ENCODE results near the gene WDR83.

Gene WDR83

DNA sequence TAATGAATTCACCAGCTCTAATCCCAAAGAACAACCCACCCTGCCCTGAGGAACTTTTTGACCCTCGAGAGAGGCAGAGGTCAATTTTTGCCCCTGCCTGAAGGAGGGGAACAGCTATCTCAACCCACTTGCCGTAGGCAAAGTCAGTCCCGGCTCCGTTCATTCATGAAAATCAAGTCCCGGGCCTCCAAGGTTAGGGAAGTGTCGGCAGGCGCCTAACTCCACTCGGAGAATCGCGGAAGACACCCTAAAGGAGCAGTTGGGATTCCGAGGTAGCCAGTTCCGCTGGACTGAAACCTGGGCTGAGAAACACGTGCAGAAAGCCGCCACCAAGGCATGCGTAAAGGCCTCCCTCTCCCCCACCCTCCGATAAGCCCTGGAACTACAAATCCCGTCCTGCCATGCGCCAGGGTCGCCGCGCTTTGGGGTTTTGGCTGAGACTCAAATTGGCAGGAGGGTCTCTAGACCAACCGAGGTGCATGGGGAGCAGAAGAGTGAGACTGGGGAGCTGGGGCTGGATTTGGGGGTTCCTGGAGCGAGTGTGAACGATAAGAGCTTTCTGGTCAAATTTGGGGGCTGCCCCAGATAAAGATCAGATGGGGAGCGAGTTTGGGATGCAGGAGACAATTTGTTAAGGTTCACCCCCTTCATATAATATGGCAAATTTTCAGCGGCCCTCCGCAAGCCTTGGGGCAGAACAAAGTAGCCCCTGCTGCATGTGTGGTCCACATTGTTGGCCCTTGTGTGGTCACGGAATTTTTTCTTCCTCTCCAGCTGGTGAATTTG is 57.2 kb downstream of the WDR83 start, which contains the start of gene TNPO2:
TSS of gene TNPO2 (minus strand) at position 292 of the 786 bp plus-strand sequence. CDS start 2,955 bp downstream, outside the sequence.
- TF ChIP-seq, protein P1, sequence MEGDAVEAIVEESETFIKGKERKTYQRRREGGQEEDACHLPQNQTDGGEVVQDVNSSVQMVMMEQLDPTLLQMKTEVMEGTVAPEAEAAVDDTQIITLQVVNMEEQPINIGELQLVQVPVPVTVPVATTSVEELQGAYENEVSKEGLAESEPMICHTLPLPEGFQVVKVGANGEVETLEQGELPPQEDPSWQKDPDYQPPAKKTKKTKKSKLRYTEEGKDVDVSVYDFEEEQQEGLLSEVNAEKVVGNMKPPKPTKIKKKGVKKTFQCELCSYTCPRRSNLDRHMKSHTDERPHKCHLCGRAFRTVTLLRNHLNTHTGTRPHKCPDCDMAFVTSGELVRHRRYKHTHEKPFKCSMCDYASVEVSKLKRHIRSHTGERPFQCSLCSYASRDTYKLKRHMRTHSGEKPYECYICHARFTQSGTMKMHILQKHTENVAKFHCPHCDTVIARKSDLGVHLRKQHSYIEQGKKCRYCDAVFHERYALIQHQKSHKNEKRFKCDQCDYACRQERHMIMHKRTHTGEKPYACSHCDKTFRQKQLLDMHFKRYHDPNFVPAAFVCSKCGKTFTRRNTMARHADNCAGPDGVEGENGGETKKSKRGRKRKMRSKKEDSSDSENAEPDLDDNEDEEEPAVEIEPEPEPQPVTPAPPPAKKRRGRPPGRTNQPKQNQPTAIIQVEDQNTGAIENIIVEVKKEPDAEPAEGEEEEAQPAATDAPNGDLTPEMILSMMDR (IDR thresholded peaks at IDR 0.05): no peak
- no peak for DNase-seq (ENCODE audit: low spot score)
- peak within 1 kb of the TSS; percentile 91 for H3K4me3 ChIP-seq

More for the DNA sequence above, 57.2 kb downstream of the WDR83 start, which contains the start of gene TNPO2:
- peak within 1 kb of the TSS; percentile 82 to 95 for H3K27ac ChIP-seq

All from coronary artery (tissue), 2 donors.